KOPT-K1 (cell line): ENCODE results near the gene SLC2A4RG.
"Not testable (repeated sequence)": the region's sequence is repeated elsewhere in the genome, so short reads cannot be mapped to it uniquely, and the experiment has no call there.

Experiments
- H3K27ac ChIP-seq: fragments of 200-600 bp; sonication (generic); 2 replicates; pipeline ENCODE4 v1.5.1; 2016; ENCODE audit warnings: antibody characterized with exemption, mild to moderate bottlenecking, low read depth, low read length; ENCODE audit not compliant: poor library complexity, severe bottlenecking
- H3K36me3 ChIP-seq: fragments of 200-600 bp; sonication (generic); 2 replicates; pipeline ENCODE4 v1.5.1; 2017; ENCODE audit warnings: antibody characterized with exemption, mild to moderate bottlenecking, low read length, moderate library complexity; ENCODE audit not compliant: insufficient read depth
- H3K9me3 ChIP-seq: fragments of 200-600 bp; sonication (generic); 2 replicates; pipeline ENCODE4 v1.5.1; 2017; ENCODE audit warnings: antibody characterized with exemption, low read length, mild to moderate bottlenecking; ENCODE audit not compliant: insufficient read depth, poor library complexity, severe bottlenecking

The SLC2A4RG gene

DNA sequence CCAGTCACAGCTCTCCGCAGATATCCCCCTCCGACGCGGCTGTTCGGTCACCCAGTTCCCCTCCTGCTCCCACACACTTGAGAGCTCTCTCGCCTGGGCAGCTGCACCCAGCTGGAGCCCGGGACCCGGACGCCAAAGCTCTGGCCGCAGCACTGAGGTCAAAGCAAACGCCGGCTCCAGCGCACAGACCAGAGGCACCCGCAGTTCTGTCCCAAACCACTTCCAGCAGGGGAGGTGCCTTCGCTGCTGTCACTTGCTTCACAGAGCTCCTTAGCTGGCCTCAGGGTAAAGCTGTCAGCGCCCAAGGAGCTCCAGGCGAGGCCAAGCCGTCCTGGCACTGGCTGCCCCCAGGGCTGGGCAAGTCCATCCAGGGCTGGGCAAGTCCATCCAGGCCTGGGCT lies 27.9 kb downstream of the SLC2A4RG start:
- Histone ChIP-seq H3K27ac (no peak overlapping the region), H3K36me3 (no peaks in the 10 kb centered on the region), H3K9me3 (no peaks in the 10 kb centered on the region)

DNA sequence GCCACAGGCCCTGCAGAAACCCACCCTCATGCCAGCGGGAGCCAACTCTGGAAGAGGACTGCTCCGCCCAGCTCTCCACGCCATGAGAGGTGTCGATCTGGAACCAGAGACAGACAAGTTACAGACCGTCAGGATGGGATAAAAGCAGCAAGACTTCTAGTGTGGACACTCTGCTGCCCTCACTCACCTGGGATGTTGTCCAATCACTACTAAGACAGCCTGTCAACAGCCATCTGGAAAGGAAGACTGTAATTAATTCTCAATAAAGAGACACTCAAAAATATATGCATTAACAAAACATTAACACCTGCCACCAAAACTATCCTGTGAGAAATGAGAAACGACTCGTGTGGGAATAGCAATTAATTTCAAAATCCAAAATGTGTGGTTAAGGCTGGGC lies 28.3 kb downstream of the SLC2A4RG start:
- Histone ChIP-seq H3K27ac (no peak overlapping the region), H3K9me3 (no peaks in the 10 kb centered on the region), H3K36me3 (no peaks in the 10 kb centered on the region)

DNA sequence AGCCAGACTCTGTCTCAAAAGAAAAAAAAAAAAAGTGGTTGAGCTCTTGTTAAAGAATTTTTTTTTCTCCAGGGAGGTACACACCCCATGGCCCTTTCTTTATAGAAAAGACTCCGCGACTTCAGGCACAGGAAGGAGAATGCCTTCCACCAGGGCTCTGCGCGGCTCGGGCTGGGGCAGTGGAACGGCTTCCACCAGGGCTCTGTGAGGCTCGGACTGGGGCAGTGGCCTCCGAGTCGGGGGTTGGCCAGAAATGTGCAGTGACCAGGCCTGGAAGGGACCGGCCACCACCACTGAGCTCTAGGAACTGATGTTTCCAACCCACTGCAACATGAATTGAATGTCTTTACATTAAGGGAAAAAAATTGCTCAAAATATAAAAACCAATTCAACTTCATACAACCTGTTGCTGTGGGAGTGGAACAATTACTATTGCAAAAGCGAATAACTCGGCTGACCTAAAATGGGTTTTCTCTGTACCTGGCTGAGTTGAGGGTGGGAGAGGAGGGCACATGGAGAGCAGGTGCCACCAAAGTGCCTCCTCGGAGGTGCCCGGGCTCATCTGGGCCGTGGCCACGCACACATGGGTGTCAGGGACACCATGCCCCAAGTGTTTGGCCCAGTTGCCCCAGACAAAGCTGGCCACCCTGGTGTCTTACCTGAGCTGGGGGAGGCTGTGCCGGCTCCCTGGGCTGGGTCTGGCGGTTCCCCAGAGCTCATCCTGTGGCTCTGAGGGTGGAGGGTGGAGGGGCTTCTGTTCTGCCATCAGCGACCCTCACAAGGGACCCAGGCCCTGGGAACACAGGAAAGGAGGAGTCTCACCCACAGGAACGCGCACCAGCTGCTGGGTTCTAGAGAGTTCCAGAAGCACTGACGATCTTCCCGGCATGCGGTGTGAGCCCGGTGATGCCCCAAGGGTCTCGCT lies 29.3 kb downstream of the SLC2A4RG start:
- Histone ChIP-seq H3K36me3 (no peaks in the 10 kb centered on the region), H3K9me3 (no peaks in the 10 kb centered on the region), H3K27ac (no peak overlapping the region)

DNA sequence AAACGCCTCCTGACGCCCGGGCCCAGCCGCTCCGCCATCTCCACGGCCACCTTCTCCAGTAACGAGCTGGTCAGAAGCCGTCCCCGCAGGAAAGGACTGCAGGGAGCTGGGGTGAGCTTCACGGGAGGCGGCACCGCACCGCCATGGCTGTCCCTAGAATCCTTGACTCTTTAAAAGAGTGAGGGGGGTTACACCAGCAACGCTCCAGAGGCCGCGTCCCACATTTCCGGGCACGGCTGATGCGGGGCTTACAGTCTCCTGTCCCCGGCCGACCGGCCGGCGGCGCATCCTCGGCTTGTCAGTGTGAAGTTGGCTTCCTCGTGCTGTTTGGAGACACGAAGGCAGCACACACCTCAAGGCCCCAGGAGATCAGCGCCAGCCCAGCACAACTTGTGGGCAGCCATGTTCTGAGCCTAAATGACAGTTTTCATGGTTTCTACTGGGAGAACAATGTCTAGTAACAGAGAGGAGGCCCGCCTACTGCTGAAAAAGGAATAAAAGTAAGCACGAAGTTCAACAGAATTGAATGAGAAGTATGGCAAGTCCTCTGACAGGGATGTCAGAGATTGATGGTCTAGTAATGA lies 30.4 kb downstream of the SLC2A4RG start:
- Histone ChIP-seq H3K27ac (no peak overlapping the region), H3K9me3 (no peaks in the 10 kb centered on the region), H3K36me3 (no peaks in the 10 kb centered on the region)

- no peak overlapping the region for H3K27ac ChIP-seq
- no peaks in the 10 kb centered on the region for H3K36me3 ChIP-seq
- no peaks in the 10 kb centered on the region for H3K9me3 ChIP-seq
Observed at GRCh38 chr20:63771046-63771707, 31.6 kb downstream of the SLC2A4RG start.

DNA sequence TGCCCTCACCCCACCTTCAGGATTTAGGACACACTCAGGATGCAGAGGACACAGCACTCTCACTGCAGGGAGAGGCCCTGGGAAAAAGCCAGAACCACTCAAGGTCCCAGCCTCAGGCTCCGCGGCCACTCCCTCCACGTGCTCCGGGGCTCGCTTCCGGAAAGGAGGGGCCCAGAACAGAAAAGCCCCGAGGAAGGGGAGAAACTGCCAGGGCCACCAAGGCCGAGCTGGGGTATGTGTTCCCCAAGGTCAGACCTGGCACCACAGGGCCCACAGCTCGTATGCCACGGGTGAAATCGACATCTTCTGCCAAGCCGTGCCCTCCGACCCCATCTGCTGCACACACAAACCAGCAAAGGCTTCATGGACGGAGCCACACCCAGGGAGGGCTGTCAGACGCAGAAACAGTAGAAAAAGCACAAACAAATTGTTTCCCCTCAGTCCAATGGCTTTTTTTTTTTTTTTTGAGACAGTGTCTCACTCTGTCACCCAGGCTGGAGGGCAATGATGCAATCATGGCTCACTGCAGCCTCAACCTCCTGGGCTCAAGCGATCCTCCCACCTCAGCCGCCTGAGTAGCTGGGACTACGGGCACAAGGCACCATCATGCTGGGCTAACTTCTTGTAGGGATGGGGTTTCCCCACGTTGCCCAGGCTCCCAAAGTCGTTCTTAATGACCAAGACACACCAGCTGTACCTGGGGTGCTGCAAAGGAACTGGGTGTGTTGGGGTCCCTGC lies 33.4 kb downstream of the SLC2A4RG start:
- Histone ChIP-seq H3K9me3 (no peaks in the 10 kb centered on the region), H3K27ac (no peak overlapping the region)

GRCh38 chr20:63773571-63774241 lies 34.1 kb downstream of the SLC2A4RG start:
- Histone ChIP-seq H3K36me3 (no peaks in the 10 kb centered on the region), H3K9me3 (no peaks in the 10 kb centered on the region), H3K27ac (no peak overlapping the region)

More for the DNA sequence above, 33.4 kb downstream of the SLC2A4RG start:
- no peaks in the 10 kb centered on the region for H3K36me3 ChIP-seq

- no peak overlapping the region for H3K27ac ChIP-seq
- no peaks in the 10 kb centered on the region for H3K36me3 ChIP-seq
- no peaks in the 10 kb centered on the region for H3K9me3 ChIP-seq
Observed at GRCh38 chr20:63774306-63774705, 34.7 kb downstream of the SLC2A4RG start.

- H3K27ac ChIP-seq: no peak overlapping the region
Observed at GRCh38 chr20:63775096-63775978, 35.8 kb downstream of the SLC2A4RG start.

GRCh38 chr20:63776875-63777274 lies 37.3 kb downstream of the SLC2A4RG start:
- not testable (repeated sequence) for H3K27ac ChIP-seq, H3K9me3 ChIP-seq, H3K36me3 ChIP-seq

More at GRCh38 chr20:63775096-63775978, 35.8 kb downstream of the SLC2A4RG start:
- Histone ChIP-seq H3K36me3 (no peaks in the 10 kb centered on the region), H3K9me3 (no peaks in the 10 kb centered on the region)

DNA sequence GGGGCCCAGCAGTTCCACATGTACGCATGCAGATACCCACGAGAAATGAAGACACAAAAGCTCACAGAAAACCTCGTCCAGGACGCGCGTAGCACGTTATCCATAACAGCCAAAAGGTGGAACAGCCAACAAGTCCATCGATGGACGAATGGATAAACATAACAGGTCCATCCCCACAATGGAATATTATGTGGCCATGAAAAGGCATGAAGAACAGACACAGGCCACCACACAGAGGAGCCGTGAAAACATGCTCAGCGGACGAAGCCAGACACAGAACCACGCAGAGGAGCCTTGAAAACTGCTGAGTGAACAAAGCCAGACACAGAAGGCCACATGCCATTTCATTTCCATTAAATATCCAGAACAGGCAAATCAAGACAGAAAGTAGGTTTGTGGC lies 38.0 kb downstream of the SLC2A4RG start:
- H3K36me3 ChIP-seq: no peaks in the 10 kb centered on the region
- no peak overlapping the region for H3K27ac ChIP-seq
- H3K9me3 ChIP-seq: no peaks in the 10 kb centered on the region

DNA sequence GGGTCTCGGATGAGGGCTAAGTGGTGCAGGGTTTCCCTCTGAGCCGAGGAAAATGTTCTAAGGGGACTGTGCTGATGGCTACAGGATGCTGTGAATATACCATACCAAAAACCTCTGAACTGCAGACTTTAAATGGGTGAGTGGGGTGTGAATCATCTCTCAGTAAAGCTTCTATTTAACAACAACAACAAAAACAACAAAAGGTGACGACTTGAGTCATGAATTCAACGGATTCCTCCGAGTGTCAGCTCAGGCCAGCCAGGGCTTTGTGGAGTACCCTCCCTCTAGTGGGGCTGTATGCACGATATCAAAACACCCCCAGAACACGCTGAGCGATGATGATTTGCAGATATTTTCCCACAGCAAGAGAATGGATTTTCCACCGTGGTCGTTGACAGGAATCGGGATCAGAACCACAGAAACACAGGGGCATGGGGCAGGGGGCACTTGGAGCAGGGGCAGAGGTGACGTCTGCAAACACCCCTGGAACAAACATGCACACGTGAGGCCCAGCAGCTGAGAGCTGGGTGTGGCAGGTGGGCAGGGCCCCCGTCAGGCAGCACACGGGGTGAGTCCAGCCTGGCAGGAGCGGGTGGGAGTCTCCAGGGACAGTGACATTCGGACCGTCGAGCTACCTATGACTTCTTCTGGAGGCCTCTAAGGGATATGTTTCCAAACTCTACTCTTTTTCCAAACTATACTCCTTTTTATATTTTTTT lies 38.6 kb downstream of the SLC2A4RG start:
- H3K9me3 ChIP-seq: no peaks in the 10 kb centered on the region
- H3K36me3 ChIP-seq: no peaks in the 10 kb centered on the region
- no peak overlapping the region for H3K27ac ChIP-seq

DNA sequence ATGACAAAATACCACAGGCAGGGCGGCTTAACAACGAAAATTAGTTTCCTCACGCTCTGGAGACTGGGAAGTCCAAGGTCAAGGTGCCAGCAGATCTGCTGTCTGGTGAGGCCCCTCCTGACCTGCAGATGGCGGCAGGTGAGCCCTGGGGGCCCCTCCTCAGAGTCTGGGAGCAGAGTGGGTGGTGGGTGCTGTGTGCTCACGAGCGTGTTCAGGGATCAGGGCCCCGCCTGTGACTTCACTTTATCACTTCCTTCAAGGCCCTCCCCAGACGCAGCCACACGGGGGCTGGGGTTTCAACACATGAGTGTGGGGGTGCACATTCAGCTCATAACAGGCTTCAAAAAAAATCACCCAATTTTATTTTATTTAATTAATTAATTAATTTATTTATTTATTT lies 39.3 kb downstream of the SLC2A4RG start:
- Histone ChIP-seq H3K36me3 (no peaks in the 10 kb centered on the region), H3K27ac (no peak overlapping the region), H3K9me3 (no peaks in the 10 kb centered on the region)
